T-helper 1 cell treated with Interleukin-12 subunit alpha and Interleukin-12 subunit beta and Interleukin-4 antibody, amounts not matched to agents 30 ng/mL and 1 ng/mL, for 36 hours (primary cell): ENCODE measurements around the gene BFSP2. TPM values are rescaled to one million over a fixed set of nuclear protein-coding genes. Genes with fewer than 3 reads are reported as not detected.

ENCODE experiments used
- intact Hi-C: fragments of 100-400 bp; cut with micrococcal nuclease; formaldehyde crosslinking; loops from one replicate; pipeline ENCODE4 v1.15.1; 2024
- total RNA-seq: library from RNA; stranded (reverse); gene quantifications from 2 replicates; pipeline ENCODE4 v1.2.3, GENCODE V29; 2022

BFSP2 gene
- total RNA-seq, 1 donor from 2014 or later: 0.47 TPM

DNA sequence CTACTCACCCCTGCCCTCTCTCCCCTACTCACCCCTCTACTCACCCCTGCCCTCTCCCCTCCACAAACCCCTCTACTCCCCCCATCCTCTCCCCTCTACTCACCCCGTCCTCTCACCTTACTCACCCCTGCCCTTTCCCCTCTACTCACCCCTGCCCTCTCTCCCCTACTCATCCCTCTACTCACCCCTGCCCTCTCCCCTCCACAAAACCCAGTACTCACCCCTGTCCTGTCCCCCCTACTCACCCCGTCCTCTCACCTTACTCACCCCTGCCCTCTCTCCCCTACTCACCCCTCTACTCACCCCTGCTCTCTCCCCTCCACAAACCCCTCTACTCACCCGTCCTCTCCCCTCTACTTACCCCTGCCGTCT, 14.2 kb downstream of the BFSP2 start:
- intact Hi-C loops: no loop called here

DNA sequence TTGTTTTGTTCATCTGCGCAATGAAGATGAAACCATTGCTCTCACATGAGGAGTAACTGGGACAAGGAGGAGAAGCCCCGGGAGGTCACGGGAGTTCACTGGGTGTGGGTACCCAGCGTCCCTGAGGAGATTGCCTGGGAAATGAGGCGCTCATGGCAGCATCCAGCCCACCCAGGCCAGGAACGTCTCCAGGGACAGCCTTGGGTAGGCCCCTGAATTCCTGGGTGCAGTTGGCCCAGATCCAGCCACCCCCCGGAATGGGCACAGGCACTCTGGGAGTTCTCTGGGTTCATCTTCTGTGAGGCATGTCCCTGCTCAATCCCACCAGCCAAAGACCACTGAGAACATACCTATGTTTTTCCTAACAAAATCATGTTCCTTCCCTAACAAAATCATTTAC, 18.5 kb downstream of the BFSP2 start:
- intact Hi-C loops: no loop called here

DNA sequence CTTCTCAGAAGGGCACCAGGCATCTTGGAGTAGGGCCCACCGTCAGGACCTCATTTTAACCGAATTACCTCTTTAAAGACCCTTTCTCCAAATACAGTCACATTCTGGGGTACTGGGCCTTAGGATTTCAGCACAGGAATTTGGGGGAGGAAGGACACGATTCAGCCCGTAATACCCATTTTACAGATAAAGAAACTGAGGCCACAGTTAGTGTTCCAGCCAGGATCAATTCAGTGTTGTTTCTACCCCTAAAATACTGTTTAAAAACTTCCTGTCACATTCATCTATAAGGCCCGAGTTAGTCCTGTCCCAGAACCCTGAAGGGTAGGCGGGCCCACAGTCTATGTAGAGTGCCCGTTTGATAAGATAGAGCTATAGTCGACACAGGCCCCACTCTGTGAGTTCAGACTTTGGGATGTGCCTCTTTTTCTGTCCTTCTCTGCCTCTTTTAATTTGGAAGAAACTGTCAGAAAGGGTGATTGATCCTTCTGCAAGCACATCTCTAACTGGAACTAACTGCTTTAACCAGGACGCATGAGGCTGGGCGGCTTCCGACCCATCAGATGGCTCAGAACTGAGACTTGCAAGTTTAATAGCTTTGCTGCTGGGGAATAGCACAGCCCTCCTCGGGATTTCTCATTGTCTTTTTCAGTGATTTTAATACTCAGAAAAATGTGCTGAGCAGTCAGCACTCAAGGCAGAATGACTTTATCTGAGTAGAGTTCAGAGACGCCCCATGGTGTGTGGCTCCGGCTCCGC, 19.5 kb downstream of the BFSP2 start:
- intact Hi-C loops: no loop called here

DNA sequence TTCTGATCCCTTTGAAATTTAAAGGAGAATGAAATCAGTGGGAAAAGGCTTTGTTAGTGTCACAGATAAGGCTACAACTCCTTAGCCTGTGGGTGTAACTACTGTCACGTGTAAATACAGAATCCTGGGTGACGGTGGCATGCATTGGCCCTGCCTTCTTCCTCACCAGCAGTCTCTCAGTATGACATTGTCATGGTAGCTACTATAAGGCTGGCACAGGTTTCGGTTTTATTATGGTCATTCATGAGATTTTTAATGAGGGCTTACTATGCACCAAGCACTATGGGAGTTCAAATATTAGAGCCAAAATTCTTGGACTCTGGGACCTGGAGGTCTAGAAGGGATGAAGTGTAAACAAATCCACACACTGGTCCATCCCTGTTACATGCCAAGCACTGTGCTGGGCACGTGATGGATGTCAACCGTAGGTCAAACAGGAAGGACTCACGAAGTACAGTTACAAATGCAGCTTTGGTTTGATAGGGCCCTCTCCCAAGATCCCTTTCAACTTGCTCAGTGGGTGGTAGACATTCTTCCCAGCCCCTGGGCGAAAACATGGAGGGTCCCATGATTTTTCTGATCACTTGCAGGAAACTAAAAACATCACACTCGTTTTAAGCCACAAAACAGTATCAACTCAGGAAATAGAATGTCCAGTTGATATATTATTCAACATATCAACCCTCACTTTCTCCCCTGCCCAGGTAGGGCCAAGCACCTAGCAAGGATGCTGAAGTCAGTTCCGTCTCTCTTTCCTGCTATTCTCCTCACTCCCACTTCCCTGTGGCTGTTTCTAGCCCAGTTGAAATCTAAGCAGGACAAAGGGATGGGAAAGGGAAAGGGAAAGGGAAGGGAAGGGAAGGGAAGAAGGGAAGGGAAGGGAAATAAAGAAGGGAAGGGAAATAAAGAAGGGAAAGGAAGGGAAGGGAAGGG, 25.3 kb downstream of the BFSP2 start:
- intact Hi-C loops: loop anchor here (5.0 kb wide), 1 partner anchor 888 kb away; no protein-coding TSS in a partner anchor

DNA sequence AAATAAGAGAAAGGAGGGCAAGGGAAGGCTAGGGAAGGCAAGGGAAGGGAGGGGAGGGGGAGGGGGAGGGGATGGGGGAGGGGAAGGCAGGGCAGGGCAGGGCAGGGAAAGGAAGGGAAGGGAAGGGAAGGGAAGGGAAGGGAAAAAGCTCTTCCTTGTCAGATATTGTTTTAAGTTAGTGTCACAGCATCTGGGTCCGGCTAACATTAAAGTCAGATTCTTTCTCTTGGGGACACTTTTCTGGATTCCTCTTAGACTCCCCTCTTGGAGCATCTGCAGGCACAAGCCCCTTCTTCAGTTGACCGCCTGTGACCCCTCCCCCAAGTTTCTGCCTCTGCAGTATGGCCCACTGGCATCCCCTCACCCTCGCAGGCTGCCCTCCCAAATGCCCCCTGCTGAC, 26.0 kb downstream of the BFSP2 start:
- intact Hi-C loops: no loop called here

DNA sequence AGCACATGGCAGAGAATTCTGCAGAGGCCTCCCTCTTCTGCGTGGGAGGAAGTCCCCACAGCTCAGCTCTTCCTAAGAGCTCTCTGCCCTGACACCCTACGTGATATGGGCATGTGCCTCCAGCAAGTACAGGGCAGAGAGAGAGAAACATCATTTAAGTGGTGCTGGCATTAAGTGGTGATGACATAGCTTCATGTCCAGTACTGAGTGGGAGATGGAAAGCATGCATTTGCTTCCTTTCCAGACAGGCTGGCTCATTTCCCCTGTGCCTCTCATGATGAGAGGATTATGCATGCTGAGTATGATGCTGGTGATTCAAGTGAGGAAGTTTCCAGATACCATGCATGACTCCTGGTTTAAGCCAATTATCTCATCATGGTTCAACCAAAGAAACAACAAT, 26.9 kb downstream of the BFSP2 start:
- intact Hi-C loops: no loop called here

DNA sequence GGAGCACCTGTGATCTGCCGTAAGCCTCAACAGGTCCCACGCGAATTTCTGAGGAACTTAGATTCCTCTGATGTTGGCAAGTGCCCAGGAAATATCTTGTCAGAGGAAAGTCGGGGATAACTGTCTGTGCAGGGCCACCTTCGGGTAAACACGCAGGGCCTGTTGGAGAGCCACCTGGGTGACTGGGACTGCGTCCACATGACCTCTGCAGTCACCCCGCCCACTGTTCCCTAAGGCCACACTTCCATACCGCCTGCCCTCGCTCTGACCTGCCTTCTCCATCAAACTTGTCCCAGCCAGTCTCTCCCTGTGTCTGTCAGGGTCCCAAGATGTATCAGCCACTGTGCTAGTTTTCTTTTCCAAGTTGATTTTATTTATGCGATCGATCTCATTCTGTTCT, 28.7 kb downstream of the BFSP2 start:
- intact Hi-C loops: no loop called here

DNA sequence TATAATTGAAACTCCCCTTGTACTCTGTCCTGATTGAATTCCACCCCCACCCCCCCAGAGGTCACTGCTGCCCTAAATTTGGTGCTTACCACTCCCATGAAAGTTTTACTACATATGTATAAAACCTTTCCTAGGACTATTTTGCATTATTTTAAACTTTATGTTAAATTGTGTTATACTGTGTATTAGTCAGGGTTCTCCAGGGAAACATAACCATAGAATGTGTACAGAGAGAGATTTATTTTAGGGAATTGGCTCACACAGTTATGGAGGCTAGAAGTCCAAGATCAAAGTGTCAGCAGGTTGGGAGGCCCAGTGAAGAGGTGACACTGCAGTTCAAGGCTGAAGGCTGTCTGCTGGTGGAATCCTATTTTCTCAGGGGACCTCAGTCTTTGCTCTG, 29.2 kb downstream of the BFSP2 start:
- intact Hi-C loops: no loop called here

DNA sequence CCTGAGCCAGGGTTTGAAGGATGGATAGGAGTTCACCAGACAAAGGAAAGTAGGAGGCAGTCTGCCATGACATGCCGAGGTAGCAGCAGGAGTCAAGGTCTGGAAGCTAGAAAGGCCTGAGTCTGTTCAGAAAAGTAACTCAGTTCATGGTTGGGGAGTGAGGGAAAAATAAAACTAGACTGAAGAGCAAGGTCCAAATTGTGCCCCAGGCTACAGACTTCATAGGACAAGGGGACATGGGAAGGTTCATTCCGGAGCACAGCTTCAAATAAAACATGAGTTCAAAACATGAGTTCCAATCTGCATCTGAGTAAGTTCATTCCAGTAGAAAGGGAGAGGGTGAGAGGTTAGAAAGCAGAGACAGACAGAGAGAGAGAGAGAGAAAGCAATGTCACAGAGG, 39.7 kb downstream of the BFSP2 start:
- intact Hi-C loops: no loop called here

DNA sequence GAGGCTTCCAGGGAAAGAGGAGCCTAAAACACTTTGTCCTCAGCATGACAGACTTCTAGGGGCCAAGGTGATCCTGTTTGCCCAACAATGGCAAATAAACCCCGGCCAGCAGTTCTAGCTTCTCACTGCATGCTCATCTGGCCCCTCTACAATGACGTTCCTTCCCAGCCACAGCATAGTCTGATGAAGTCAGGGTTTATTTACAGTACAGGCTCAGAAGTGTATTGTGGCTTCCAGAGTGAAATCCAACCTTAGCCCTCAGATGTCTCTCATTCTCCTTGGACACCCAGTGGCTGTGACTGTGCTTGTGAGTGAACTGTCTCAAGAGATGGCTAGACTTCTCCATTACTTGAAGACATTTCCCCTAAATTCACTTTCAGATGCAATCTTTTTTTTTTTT, 40.8 kb downstream of the BFSP2 start:
- intact Hi-C loops: loop anchor here (5.0 kb wide), 1 partner anchor 367 kb away; the partner anchor contains the start of gene SRPRB

DNA sequence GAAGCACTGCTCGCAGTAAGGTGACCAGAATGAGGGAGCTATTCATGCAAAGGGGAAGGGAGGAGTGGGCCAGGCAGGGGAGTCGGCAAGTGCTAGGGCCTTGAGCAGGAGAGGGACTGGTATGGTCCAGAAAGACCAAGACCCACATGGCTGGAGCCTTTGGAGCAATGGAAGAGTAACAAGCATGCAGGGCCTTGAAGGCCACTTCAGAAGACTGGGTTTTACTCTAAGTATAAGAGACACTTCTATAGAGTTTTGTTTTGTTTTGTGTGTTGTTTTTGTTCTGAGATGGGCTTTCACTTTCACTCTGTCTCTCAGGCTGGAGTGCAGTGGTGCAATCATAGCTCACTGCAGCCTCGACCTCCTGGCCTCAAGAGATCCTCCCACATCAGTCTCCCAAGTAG, 42.0 kb downstream of the BFSP2 start:
- intact Hi-C loops: loop anchor here (1.0 to 5.0 kb wide), 8 partner anchors 19 to 720 kb away; partner anchors contain the start of genes CDV3, NPHP3 and SRPRB

DNA sequence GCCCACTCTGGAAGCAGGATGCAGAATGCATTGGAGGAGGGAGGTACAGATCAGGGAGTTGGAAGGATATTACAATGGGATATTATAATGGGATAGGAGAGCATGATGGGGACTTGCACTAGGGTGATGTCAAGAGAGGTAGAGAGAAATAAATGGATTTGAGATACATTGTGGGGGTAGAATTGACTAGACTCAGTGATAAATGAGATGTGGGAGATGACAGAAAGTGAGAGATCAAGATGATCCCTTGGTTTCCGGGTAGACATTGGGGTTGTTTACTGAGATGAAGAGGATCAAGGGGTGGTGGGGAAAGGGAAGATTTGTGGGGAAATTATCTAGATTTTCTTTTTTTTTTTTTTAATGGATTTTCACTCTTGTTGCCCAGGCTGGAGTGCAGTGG, 42.7 kb downstream of the BFSP2 start:
- intact Hi-C loops: loop anchor here (1.0 to 5.0 kb wide), 8 partner anchors 19 to 720 kb away; partner anchors contain the start of genes CDV3, NPHP3 and SRPRB

DNA sequence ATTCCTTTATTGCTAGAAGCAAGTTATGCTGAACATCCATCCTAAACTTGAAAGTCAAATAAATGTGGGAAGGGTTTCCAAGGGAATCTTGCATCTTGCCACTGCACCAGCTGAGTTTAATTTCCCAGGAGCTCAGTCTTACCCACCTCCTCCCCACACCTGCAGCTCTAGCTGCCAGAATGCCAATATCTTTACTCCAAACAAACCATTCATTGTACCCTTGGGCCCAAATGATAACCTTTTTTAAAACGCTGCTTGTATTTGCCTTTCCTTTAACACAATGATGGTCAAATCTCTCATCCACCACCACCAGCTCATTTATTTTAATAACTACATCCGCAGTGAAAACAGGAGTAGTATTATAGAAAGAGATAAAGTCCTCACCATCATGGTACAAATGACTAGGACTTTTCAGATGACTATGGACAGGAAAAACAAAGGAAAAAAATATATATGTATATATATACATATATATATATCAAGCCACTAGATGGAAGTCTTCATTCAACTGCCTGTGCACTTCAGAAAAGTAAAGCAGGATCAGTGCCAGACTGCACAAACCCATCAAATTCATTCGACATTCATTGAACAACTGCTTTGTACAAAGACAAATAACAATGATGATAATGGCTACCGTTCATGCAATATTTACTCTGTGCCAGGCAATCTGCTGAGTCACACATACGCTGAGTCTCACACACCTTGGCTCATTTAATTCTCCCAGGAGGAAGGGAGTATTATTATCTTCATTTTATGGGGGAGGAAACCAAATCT, 44.0 kb downstream of the BFSP2 start:
- intact Hi-C loops: loop anchor here (2.0 to 5.0 kb wide), 2 partner anchors 55 to 363 kb away; partner anchors contain the start of gene SRPRB

DNA sequence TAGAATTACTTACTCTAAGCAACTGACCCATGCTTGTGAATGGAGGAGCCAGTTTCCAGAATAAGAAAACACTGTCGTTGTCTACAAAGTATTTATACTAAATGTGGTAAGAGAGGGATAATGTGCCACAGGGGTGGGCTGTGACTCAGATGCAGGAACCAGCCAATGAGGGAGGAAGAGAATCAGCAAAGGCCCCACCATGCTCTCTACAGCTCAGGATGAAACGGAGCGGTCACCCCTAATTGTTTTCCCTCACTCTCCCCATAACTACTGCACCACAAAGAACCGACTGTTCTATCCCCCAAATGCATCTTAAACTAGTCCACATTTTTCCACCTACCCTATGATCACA, 44.5 kb downstream of the BFSP2 start:
- intact Hi-C loops: loop anchor here (5.0 kb wide), 1 partner anchor 363 kb away; the partner anchor contains the start of gene SRPRB

DNA sequence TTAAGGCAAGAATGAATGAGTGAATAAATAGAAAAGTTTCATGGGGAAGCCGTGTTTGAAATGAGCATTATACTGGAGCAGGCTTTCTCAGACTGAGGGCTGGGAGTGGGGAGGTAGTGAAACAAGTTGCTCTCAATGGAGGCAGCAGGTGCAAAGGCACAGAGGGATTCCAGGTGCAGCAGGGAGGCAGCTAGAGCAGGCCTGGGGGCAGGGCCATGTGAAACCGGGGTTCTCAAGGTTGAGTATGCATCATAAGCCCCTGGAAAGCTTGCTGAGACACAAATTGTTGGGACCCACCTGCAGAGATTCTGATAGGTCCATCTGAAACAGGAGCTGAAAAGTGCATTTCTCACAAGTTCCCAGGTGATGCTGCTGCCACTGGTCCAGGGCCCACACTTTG, 45.3 kb downstream of the BFSP2 start:
- intact Hi-C loops: no loop called here

DNA sequence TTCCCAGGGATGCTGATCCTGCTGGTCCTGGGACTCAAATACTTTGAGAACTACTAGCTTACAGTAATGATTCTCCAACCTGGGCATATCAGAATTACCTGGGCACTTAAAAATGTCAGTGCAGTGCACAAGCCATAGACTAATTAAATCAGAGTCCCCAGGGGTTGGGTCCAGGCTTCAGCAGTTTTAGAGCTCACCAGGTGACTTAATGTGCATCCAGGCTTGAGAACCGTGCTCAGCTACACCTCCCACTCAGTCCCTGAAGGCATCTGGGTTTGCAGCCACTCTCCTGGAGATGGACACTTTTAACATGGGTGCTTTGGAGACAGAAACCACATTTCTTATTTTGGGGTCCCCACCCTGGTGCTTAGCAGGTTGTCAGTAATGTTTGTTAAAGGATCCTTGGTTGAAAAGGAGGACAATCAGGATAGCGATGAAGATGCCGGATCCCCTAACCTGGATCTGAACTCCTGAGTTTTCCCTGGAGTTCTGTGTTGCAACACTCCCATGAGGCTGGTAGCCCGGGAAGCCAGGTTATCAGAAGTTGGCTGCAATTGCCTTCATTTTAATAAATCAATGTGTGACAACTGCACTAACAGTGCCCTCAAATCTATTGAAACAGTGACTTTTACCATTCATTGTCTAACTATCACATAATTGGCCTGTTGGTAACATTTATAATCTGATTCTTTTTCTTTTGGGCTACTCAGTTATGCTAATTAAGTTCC, 48.1 kb downstream of the BFSP2 start:
- intact Hi-C loops: no loop called here

DNA sequence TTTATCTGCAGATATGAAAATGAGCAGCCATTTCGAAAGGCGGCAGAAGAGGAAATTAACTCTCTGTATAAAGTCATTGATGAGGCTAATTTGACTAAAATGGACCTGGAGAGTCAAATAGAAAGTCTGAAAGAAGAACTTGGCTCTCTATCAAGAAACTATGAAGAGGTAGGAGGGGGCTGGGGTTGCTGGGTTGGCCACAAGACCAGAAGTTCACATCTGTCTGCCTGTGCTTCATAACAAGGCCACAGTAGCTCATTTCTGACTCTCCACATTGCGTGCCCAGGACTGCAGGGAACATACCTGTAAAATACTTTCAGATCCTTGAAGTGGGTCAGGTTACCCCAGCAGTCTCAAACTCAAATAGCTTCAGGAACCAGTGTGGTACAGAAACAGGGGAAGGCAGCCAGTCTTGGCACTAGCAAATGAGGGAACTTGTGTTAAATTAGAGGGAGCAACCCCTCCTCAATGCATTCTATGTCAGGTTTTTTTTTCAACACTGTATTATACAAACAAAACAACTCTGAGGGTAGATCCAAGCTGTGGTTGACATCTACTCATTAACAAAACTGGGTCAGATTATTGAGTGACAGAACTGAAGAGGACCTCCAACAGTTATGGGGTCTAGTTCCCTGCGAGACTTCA, 48.7 kb downstream of the BFSP2 start:
- intact Hi-C loops: no loop called here

DNA sequence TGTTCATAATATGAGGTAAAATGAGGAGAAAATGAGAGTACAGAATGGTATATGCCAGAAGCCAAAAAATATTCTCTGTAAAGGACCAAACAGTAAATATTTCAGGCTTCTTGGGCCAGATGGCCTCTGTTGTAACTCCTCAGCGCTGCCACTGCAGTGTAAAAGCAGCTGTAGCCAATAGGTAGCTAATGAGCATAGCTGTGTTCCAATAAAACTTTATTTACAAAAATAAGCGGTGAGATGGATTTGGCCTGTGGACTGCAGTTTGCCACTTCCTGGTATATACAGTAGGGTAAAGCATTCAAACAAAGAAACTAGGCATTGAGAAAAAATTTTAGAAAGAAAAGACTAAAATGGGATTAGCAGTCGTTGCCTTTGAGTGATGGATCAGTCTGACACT, 51.5 kb downstream of the BFSP2 start:
- intact Hi-C loops: no loop called here

DNA sequence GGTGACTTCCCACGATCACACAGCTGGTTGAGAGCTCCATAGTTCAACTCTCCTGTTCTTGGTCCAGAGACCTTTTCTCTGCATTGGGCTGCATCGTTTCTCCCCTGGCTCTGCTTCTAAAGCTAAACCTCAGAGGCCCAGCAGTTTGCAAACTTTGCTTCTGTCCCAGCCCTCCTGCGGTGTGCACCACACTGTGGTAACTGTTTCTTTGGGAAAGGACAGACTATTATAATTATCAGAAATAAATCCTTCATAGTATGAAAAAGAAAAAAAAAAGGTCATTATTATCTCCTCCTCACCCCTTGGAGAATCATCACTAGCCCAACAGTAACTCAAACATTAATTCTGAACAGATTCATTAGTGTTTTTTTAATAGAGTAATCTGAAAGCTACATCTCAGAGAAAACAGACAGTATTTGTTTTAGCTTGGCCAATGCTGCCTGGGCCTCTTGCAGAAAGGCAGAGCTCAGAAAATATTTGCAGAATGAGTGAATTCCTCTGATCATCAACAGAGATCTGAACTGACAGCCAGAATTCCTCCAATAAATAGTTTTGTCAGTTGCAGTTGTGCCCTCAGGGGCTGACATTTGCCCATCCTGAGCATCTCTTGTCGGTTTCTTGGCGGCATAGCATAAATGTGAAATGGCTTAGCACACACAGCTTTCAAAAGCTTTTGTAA, 52.9 kb downstream of the BFSP2 start:
- intact Hi-C loops: no loop called here

DNA sequence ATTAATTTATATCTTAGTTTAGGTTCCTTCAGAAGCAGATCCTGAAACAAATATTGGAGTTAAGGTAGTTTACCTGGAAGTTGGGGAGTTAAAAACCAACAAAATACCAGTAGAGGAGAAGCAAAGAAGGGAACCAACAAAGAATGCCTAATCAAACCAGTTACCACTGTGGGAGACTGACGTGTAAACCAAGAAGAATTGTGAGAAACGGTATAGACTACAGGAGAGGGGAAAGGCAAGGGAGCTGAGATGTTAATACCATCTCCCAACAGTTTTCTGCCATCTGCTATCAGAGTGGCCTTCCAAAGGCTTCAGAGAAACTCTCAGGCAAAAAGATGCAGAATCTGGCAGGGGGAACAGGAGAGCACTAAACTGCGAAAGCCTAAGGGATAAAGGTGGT, 53.5 kb downstream of the BFSP2 start:
- intact Hi-C loops: no loop called here
